WTC11 (cell line): ENCODE measurements around the gene GJA8.
"Not testable (repeated sequence)": the region's sequence is repeated elsewhere in the genome, so short reads cannot be mapped to it uniquely, and the experiment has no call there.

Experiments used
- CREB1 ChIP-seq: sonication (generic); formaldehyde crosslinking; IDR thresholded peaks from 2 replicates; pipeline ENCODE4 v1.8.0; 2023; ENCODE audit warnings: mild to moderate bottlenecking, missing genetic modification reagents
- IRF2 ChIP-seq: sonication (generic); formaldehyde crosslinking; IDR thresholded peaks from 2 replicates; pipeline ENCODE4 v1.8.0; 2022; ENCODE audit warnings: low read depth, missing genetic modification reagents, borderline replicate concordance
- SMAD3 ChIP-seq: sonication (generic); formaldehyde crosslinking; IDR thresholded peaks from 2 replicates; pipeline ENCODE4 v1.8.0; 2022; ENCODE audit warnings: missing genetic modification reagents, mild to moderate bottlenecking, borderline replicate concordance
- TEAD4 ChIP-seq: sonication (generic); formaldehyde crosslinking; IDR thresholded peaks from 2 replicates; pipeline ENCODE4 v1.8.0; 2022; ENCODE audit warnings: mild to moderate bottlenecking, missing genetic modification reagents
- TF ChIP-seq, protein P1 (sequence below): fragments of 200-600 bp; IDR thresholded peaks from 2 replicates; pipeline ENCODE4 v1.8.0; 2022; ENCODE audit warnings: antibody characterized with exemption
- TF ChIP-seq, protein P2 (sequence below): sonication (generic); formaldehyde crosslinking; IDR thresholded peaks from 2 replicates; pipeline ENCODE4 v1.8.0; 2022; ENCODE audit warnings: mild to moderate bottlenecking, missing genetic modification reagents
- TF ChIP-seq, protein P3 (sequence below): sonication (generic); formaldehyde crosslinking; IDR thresholded peaks from 2 replicates; pipeline ENCODE4 v1.8.0; 2022; ENCODE audit warnings: mild to moderate bottlenecking, missing genetic modification reagents
- TF ChIP-seq, protein P4 (sequence below): sonication (generic); formaldehyde crosslinking; IDR thresholded peaks from 2 replicates; pipeline ENCODE4 v1.8.1; 2023; ENCODE audit warnings: mild to moderate bottlenecking, missing genetic modification reagents, moderate library complexity

DNA sequence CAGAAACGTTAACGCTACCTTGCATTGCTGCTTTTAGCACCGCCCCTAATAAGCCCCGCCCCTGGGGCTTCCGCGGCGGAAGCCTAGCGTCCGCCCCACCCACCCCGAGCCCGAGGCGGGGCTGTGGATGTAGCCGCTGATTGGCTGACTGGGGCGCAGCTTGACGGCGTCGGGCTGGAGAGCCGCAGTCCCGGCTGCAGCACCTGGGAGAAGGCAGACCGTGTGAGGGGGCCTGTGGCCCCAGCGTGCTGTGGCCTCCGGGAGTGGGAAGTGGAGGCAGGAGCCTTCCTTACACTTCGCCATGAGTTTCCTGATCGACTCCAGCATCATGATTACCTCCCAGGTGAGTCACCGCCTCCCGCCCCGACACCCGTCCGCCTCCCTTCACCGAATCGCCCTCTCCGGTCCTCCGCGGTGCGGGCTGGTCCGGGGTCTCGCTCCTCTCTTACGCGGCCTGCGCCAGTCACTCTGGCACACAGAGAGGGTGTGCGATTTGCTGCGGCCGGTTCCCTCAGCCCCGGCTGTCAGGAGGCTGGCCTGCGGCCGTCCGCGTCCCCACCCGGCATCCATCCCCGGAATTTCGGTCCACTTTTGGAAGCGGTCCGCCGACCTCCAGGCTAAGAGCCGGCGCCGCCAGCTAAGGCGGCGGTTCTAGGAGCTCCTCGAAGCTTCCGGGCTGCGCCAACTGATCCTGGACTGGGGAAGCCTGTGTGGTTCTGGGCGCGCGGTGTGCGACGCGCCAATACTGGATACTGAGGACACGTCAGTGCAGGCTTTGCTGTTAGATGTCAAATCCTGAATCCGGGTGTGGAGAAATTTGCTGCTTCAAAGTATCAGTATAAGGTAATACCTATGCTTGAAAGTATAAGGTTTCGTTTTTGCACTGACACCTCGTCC, 25.9 kb downstream of the GJA8 start, which contains the start of gene GPR89B:
- TF ChIP-seq, protein P1, sequence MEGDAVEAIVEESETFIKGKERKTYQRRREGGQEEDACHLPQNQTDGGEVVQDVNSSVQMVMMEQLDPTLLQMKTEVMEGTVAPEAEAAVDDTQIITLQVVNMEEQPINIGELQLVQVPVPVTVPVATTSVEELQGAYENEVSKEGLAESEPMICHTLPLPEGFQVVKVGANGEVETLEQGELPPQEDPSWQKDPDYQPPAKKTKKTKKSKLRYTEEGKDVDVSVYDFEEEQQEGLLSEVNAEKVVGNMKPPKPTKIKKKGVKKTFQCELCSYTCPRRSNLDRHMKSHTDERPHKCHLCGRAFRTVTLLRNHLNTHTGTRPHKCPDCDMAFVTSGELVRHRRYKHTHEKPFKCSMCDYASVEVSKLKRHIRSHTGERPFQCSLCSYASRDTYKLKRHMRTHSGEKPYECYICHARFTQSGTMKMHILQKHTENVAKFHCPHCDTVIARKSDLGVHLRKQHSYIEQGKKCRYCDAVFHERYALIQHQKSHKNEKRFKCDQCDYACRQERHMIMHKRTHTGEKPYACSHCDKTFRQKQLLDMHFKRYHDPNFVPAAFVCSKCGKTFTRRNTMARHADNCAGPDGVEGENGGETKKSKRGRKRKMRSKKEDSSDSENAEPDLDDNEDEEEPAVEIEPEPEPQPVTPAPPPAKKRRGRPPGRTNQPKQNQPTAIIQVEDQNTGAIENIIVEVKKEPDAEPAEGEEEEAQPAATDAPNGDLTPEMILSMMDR, result not testable (repeated sequence)
- TF ChIP-seq, protein P2, sequence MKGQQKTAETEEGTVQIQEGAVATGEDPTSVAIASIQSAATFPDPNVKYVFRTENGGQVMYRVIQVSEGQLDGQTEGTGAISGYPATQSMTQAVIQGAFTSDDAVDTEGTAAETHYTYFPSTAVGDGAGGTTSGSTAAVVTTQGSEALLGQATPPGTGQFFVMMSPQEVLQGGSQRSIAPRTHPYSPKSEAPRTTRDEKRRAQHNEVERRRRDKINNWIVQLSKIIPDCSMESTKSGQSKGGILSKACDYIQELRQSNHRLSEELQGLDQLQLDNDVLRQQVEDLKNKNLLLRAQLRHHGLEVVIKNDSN (CRISPR knock-in tag), result not testable (repeated sequence)
- not testable (repeated sequence) for TF ChIP-seq CREB1 (CRISPR knock-in tag); SMAD3 (CRISPR knock-in tag); IRF2 (CRISPR knock-in tag); TEAD4
- TF ChIP-seq, protein P3, sequence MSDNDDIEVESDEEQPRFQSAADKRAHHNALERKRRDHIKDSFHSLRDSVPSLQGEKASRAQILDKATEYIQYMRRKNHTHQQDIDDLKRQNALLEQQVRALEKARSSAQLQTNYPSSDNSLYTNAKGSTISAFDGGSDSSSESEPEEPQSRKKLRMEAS, result 0 out of 2 replicates have a peak, but pooled peaks have one; percentile 23
- TF ChIP-seq, protein P4, sequence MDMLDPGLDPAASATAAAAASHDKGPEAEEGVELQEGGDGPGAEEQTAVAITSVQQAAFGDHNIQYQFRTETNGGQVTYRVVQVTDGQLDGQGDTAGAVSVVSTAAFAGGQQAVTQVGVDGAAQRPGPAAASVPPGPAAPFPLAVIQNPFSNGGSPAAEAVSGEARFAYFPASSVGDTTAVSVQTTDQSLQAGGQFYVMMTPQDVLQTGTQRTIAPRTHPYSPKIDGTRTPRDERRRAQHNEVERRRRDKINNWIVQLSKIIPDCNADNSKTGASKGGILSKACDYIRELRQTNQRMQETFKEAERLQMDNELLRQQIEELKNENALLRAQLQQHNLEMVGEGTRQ, result not testable (repeated sequence)
